Measurements from ENCODE around the gene CLEC9A.

GRCh38 chr12:10113920-10114319, 83.4 kb downstream of the CLEC9A start:
- TF ChIP-seq EZH2phosphoT487 (IDR thresholded peaks at IDR 0.05; ENCODE audit: borderline replicate concordance, low read depth, low read length) (no peak), CTCF (conservative IDR thresholded peaks at IDR 0.05; ENCODE audit: low read length) (no peak)

Measured in OCI-LY7 (cell line).